B cell (primary cell): ENCODE data around the gene PRPF4. TPM values are rescaled to one million over a fixed set of nuclear protein-coding genes. Genes with fewer than 3 reads are reported as not detected.
"Not testable (repeated sequence)": the region's sequence is repeated elsewhere in the genome, so short reads cannot be mapped to it uniquely, and the experiment has no call there.

ENCODE experiments used
- ATAC-seq: fragments of 200-7000 bp; cut with Tn5 transposase; one replicate; pipeline ENCODE4 v1.10.0; 2021; ENCODE audit warnings: low read depth, mild to moderate bottlenecking, moderate number of reproducible peaks, moderate library complexity
- CTCF ChIA-PET: fragments of 350-600 bp; sonication (Branson Sonifier 250); formaldehyde crosslinking; loops from one replicate; lab custom pipeline; 2021; ENCODE audit warnings: antibody characterized with exemption, inconsistent platforms; lab: Charles Lee
- POLR2A ChIA-PET: fragments of 350-600 bp; sonication (Branson Sonifier 250); formaldehyde crosslinking; loops from one replicate; lab custom pipeline; 2021; ENCODE audit warnings: antibody characterized with exemption; lab: Charles Lee
- DNase-seq: peaks from one replicate; pipeline ENCODE4 v3.0.0; 2013
- H2AFZ ChIP-seq: 2 replicates; pipeline ENCODE4 v1.6.1; 2012; ENCODE audit warnings: mild to moderate bottlenecking, low read depth, low read length; ENCODE audit not compliant: insufficient read depth, poor library complexity, severe bottlenecking
- H3K27ac ChIP-seq, 2 donors: 1 replicate in 1 of 2; 2 replicates in 1 of 2; pipeline ENCODE4 v1.5.1; 2012 to 2013; ENCODE audit warnings: low read length in 2 of 2, mild to moderate bottlenecking in 2 of 2, moderate library complexity in 1 of 2
- H3K27me3 ChIP-seq, 4 experiments: fragments of 200-600 bp in 1 of 4; sonication (generic) in 1 of 4; replicated peaks in 1 of 4; 1 replicate in 2 of 4; 2 replicates in 2 of 4; pipeline versions ENCODE4 v1.6.1 to v1.7.0; 2013 to 2016; ENCODE audit warnings: low read length in 3 of 4, mild to moderate bottlenecking in 2 of 4, mixed read lengths in 1 of 4, moderate library complexity in 1 of 4; ENCODE audit not compliant: insufficient read depth in 4 of 4, control insufficient read depth in 3 of 4; ENCODE audit errors: control extremely low read depth in 1 of 4
- H3K36me3 ChIP-seq, 2 experiments: replicated peaks in 1 of 2; 1 replicate in 1 of 2; 2 replicates in 1 of 2; pipeline versions ENCODE4 v1.6.1 to v1.7.1; 2013; ENCODE audit warnings: low read length in 1 of 2; ENCODE audit not compliant: insufficient read depth in 2 of 2, control insufficient read depth in 1 of 2; ENCODE audit errors: control extremely low read depth in 1 of 2, extremely low read depth in 1 of 2
- H3K4me1 ChIP-seq, 2 donors: fragments of 200-600 bp in 1 of 2; sonication (generic) in 1 of 2; 1 replicate in 1 of 2; 2 replicates in 1 of 2; pipeline versions ENCODE4 v1.5.1 to v1.6.1; 2013 to 2017; ENCODE audit warnings: low read length in 2 of 2; ENCODE audit not compliant: control insufficient read depth in 2 of 2, insufficient read depth in 2 of 2
- H3K4me2 ChIP-seq: replicated peaks from 2 replicates; pipeline ENCODE3; 2012; ENCODE audit warnings: mild to moderate bottlenecking, low read depth, low read length; ENCODE audit not compliant: poor library complexity, severe bottlenecking
- H3K4me3 ChIP-seq, 5 experiments: fragments of 200-600 bp in 1 of 5; sonication (generic) in 1 of 5; 1 replicate in 3 of 5; 2 replicates in 2 of 5; pipeline versions ENCODE4 v1.5.1 to v1.7.0; 2011 to 2016; ENCODE audit warnings: low read length in 4 of 5, mild to moderate bottlenecking in 4 of 5, low read depth in 2 of 5, control low read depth in 1 of 5, moderate library complexity in 1 of 5; ENCODE audit not compliant: insufficient read depth in 1 of 5; ENCODE audit errors: control extremely low read depth in 1 of 5, extremely low read depth in 1 of 5
- H3K79me2 ChIP-seq: fragments of 200-600 bp; sonication (generic); one replicate; pipeline ENCODE4 v1.6.0; 2016; ENCODE audit warnings: low read length; ENCODE audit not compliant: control insufficient read depth, insufficient read depth
- H3K9ac ChIP-seq: fragments of 200-600 bp; sonication (generic); 2 replicates; pipeline ENCODE4 v1.6.1; 2017; ENCODE audit warnings: mild to moderate bottlenecking, low read length, moderate library complexity
- H3K9me3 ChIP-seq, 3 donors: one replicate each; pipeline versions ENCODE4 v1.6.1 to v1.7.1; 2013; ENCODE audit warnings: low read length in 2 of 3; ENCODE audit not compliant: control insufficient read depth in 2 of 3, insufficient read depth in 1 of 3; ENCODE audit errors: control extremely low read depth in 1 of 3
- H4K20me1 ChIP-seq: 2 replicates; pipeline ENCODE4 v1.6.0; 2012; ENCODE audit warnings: mild to moderate bottlenecking, low read length; ENCODE audit not compliant: insufficient read depth, control insufficient read depth, poor library complexity, severe bottlenecking
- H3K27ac Mint-ChIP-seq: one replicate; pipeline ENCODE4 v1.8.0; 2021; ENCODE audit warnings: mixed read lengths
- H3K27me3 Mint-ChIP-seq: one replicate; pipeline ENCODE4 v1.8.0; 2021; ENCODE audit warnings: mixed read lengths
- H3K4me1 Mint-ChIP-seq: one replicate; pipeline ENCODE4 v1.8.0; 2021; ENCODE audit warnings: mixed read lengths
- H3K4me3 Mint-ChIP-seq: one replicate; pipeline ENCODE4 v1.8.0; 2021; ENCODE audit warnings: mixed read lengths
- H3K9me3 Mint-ChIP-seq: one replicate; pipeline ENCODE4 v1.8.0; 2022; ENCODE audit warnings: mixed read lengths; ENCODE audit not compliant: insufficient read depth
- EZH2 ChIP-seq: IDR thresholded peaks from 2 replicates; pipeline ENCODE4 v1.6.1; 2012; ENCODE audit warnings: borderline replicate concordance, low read depth, mild to moderate bottlenecking, moderate library complexity, low read length; ENCODE audit not compliant: insufficient read depth, poor library complexity, severe bottlenecking
- WGBS: methylation state at CpG from one replicate; pipeline ENCODE4 v1.1.5; 2013; ENCODE audit warnings: missing lambda C conversion rate; ENCODE audit not compliant: insufficient coverage; 5-methylcytosine and 5-hydroxymethylcytosine counted together
- intact Hi-C: fragments of 100-400 bp; cut with micrococcal nuclease; formaldehyde crosslinking; loops from one replicate; pipeline ENCODE4 v1.10.0; 2022
- polyA plus RNA-seq: library from polyadenylated mRNA; depleted of rRNA; stranded (reverse); fragments of >200 nt; gene quantifications from 2 replicates; pipeline ENCODE4 v1.2.3, GENCODE V29; 2012
- total RNA-seq, 2 donors: library from RNA; stranded (reverse); fragments of 120-200 nt in 1 of 2; gene quantifications; 1 replicate in 1 of 2; 2 replicates in 1 of 2; pipeline versions ENCODE4 v1.2.3 to v1.2.4, GENCODE V29; 2013 to 2022
- TF ChIP-seq, protein P1 (sequence below): fragments of 200-600 bp; IDR thresholded peaks from one replicate; pipeline ENCODE4 v1.8.0; 2022; ENCODE audit warnings: antibody characterized with exemption, mild to moderate bottlenecking

The PRPF4 gene
- total and polyA plus RNA-seq, 2 donors (not counting 1 experiment from before 2014, with no cell fraction given): 11.4 to 30.8 TPM

DNA sequence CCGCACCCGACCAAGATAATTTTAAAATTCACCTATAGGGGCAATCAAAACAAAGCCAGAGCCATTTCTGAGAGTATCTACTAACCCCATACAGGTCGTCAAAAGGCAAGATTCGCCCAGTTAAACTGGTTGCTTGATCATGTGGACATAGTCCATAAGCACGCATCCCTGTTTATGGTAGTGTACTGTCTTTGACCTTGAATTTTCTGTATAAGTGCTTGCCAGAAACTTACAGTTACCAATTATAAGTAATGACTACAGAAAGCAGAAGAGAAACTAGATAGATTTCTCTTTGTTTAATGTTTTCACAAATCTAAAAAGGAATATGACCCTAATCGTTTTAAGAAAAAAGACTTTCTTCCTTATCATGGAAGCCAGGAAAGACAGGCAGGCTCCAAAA is 28.5 kb upstream of the PRPF4 start:
- Mint-ChIP-seq H3K4me1 (peaks cover 6% of the 10 kb centered on the region), H3K9me3 (peaks cover 3% of the 10 kb centered on the region), H3K4me3 (no peak overlapping the region), H3K27ac (no peak overlapping the region), H3K27me3 (no peaks in the 10 kb centered on the region)
- no peaks in the 10 kb centered on the region for H3K79me2 ChIP-seq
- no peak for ATAC-seq
- intact Hi-C loops: no loop called here
- H2AFZ ChIP-seq: no peak overlapping the region
- POLR2A ChIA-PET: no interaction called here
- H3K4me1 ChIP-seq: no peaks in the 10 kb centered on the region
- H3K27me3 ChIP-seq: no peaks in the 10 kb centered on the region
- TF ChIP-seq EZH2: no peak
- TF ChIP-seq, protein P1, sequence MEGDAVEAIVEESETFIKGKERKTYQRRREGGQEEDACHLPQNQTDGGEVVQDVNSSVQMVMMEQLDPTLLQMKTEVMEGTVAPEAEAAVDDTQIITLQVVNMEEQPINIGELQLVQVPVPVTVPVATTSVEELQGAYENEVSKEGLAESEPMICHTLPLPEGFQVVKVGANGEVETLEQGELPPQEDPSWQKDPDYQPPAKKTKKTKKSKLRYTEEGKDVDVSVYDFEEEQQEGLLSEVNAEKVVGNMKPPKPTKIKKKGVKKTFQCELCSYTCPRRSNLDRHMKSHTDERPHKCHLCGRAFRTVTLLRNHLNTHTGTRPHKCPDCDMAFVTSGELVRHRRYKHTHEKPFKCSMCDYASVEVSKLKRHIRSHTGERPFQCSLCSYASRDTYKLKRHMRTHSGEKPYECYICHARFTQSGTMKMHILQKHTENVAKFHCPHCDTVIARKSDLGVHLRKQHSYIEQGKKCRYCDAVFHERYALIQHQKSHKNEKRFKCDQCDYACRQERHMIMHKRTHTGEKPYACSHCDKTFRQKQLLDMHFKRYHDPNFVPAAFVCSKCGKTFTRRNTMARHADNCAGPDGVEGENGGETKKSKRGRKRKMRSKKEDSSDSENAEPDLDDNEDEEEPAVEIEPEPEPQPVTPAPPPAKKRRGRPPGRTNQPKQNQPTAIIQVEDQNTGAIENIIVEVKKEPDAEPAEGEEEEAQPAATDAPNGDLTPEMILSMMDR: no peak
- no peak overlapping the region for H3K4me2 ChIP-seq
- H3K9me3 ChIP-seq: peaks cover 0 to 4% (median 0%) of the 10 kb centered on the region in 3 donors
- no peaks in the 10 kb centered on the region for H4K20me1 ChIP-seq
- H3K9ac ChIP-seq: no peak overlapping the region
- no peaks in the 10 kb centered on the region for H3K36me3 ChIP-seq
- CTCF ChIA-PET: no interaction called here
- no peak overlapping the region for H3K4me3 ChIP-seq
- WGBS: 80% methylated on average over 1 of the region's 6 CpGs
- no peak overlapping the region for H3K27ac ChIP-seq
- DNase-seq: no peak

DNA sequence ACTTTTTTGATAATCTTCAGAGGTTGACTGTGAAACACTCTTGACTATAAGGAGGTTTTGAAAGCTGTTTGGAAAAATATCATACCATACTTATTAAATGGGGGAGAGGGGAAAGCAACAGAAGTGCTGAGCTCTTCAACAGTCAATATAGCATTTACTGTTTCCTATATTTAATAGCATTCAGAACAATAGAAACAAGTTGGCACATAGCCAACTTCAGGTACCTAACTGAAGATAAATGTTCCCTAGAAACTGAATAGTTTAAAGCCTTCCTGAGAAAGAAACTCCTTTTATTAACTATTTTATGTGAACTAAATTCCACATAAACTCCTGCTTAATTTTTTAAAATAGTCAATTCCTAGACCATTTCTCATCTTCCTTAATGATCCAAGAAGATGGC is 27.8 kb upstream of the PRPF4 start:
- Mint-ChIP-seq H3K4me3 (no peak overlapping the region), H3K9me3 (peaks cover 3% of the 10 kb centered on the region), H3K4me1 (peaks cover 6% of the 10 kb centered on the region), H3K27ac (no peak overlapping the region), H3K27me3 (no peaks in the 10 kb centered on the region)
- no peak for DNase-seq
- POLR2A ChIA-PET: no interaction called here
- Histone ChIP-seq H3K79me2 (no peaks in the 10 kb centered on the region), H3K4me2 (no peak overlapping the region), H2AFZ (no peak overlapping the region), H3K9ac (no peak overlapping the region), H3K4me1 (no peaks in the 10 kb centered on the region), H3K9me3 (peaks cover 0 to 4% (median 0%) of the 10 kb centered on the region in 3 donors), H3K27me3 (no peaks in the 10 kb centered on the region), H3K27ac (no peak overlapping the region), H3K4me3 (no peak overlapping the region), H4K20me1 (no peaks in the 10 kb centered on the region), H3K36me3 (no peaks in the 10 kb centered on the region)
- ATAC-seq: no peak
- intact Hi-C loops: no loop called here
- TF ChIP-seq, protein P1: no peak
- CTCF ChIA-PET: no interaction called here

DNA sequence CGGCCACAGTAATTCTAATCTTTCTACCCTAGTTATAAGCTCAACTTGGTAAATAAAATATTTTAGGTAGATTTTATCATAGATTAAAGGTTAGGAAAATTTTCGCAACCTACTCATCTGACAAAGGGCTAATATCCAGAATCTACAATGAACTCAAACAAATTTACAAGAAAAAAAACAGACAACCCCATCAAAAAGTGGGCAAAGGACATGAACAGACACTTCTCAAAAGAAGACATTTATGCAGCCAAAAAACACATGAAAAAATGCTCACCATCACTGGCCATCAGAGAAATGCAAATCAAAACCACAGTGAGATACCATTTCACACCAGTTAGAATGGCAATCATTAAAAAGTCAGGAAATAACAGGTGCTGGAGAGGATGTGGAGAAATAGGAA is 25.8 kb upstream of the PRPF4 start:
- ATAC-seq, H3K4me2 ChIP-seq, H3K27me3 Mint-ChIP-seq, H3K4me1 ChIP-seq, H3K79me2 ChIP-seq, H3K9me3 Mint-ChIP-seq, H4K20me1 ChIP-seq, H3K27me3 ChIP-seq, H3K27ac Mint-ChIP-seq, H3K4me3 ChIP-seq, H3K36me3 ChIP-seq, H3K4me1 Mint-ChIP-seq, H3K9me3 ChIP-seq, intact Hi-C loops, H3K4me3 Mint-ChIP-seq, H3K27ac ChIP-seq, DNase-seq, POLR2A ChIA-PET, H3K9ac ChIP-seq, H2AFZ ChIP-seq: not testable (repeated sequence)
- CTCF ChIA-PET: interaction anchor here (0.5 kb wide), 1 partner anchor 347 kb away, joined by 3 read pairs; no protein-coding TSS in a partner anchor
- no CpG with 5 or more reads among the region's 2 CpGs for WGBS
